Stimulated activated CD8-positive, alpha-beta memory T cell treated with anti-CD3 and anti-CD28 coated beads, Interleukin-7, amount 100 ng/mL, for 4 hours (primary cell): ENCODE results near the gene MAMDC2.
"Not testable (repeated sequence)": the region's sequence is repeated elsewhere in the genome, so short reads cannot be mapped to it uniquely, and the experiment has no call there.

Source experiments
- DNase-seq, 2 donors: peaks; one replicate each; pipeline ENCODE4 v3.0.0-alpha.2; 2020; ENCODE audit warnings: low read depth in 2 of 2

The MAMDC2 gene

GRCh38 chr9:70036641-70037040 lies 7.0 kb upstream of the MAMDC2 start:
- no peak for DNase-seq

GRCh38 chr9:70038171-70038621 lies 5.5 kb upstream of the MAMDC2 start:
- DNase-seq: not testable (repeated sequence)

DNA sequence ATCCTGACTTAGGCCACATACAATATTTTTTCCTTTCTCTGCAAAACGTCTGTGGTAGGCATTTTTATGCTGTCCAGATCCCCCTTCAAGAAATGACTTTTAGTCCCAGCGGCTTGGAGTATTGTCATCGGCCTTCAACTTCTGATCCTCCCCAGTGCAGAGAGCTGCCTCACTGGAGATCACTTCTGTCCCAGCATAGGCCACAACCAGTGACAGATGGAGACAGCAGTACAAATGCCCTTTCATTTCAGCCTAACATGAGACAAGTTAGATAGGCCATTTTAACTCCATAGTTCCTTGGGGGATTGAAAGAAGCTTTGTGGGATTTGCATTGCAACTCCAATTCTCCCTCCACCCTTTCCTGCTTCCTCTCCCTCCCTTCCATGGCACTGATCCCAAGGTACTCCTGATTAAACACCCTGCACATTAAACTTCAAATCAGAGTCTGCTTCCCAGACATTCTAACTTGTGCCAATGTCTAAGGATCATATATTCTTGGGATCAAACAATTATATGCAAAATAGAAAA lies 3.2 kb upstream of the MAMDC2 start:
- DNase-seq: no peak

DNA sequence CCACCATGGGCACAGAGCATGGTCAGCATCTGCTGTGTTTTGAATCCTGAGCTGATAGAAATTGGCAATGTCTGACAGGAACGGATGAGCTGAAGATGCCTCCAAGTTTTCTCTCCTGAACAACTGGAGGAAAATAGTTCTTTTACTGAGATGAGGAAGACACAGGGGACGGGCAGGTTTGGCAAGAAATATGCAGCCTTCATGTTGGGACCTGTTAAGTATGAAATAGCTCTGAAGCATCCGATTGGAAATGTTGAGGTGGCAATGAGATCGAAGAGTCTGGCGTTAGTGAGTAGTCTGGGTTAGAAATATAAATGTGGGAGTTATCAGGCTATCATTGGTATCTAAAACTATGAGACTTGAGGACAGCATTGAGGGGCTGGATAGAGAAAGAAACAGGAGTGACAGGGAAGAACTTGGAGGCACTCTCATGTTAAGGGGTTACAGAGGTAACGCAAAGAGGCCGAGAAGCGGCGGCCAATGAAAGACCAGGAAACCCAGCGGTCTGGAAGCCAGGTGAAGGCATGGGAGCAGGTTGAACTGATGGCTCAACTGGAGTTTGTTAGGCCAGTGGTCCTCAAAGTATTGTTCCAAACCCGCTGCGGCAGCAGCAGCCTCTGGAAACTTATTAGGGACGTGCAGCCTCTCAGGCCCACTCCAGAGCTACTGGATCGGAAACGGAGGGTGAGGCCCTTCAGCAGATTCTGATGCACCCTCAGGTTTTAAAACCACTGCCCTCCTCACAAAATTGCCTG lies 1.0 kb upstream of the MAMDC2 start:
- DNase-seq: no peak

GRCh38 chr9:70043285-70043684 lies 363 bp upstream of the MAMDC2 start:
- no peak for DNase-seq

DNA sequence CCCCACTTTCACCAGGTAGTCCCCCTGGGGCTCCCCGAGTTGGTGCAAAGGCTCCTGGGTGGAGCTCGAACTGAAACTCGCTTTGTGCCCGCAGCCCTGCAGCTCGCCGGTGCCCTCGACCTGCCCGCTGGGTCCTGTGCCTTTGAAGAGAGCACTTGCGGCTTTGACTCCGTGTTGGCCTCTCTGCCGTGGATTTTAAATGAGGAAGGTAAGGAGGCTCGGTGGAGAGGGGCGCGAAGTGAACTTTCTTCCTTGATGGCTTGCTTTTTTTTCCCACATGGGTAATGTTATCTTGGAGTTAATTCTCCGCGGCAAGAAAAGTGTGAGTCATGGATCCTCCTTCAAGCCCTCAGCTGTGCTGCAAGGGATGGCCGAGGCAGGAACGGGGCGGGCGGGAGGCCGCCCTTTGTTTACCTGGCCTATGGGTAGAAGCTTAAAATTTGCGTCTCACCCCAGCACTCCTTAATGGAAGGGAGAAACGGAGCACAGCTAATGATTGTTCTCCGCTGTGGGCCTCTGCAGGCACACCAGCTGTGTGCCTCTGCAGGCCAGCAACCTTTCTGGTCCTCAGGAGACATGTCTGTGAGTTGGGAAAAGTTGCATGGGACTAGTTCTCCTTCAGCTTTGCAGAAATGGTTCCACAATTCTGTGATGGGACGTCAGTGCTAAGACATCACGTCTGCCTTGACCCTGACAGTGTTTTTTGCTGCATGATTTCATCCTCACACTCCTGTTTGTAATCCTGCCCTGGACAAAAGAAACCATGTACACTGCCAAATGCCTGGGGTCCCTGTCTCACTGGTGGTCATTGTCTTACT lies 1.1 kb downstream of the MAMDC2 start:
- DNase-seq: no peak

DNA sequence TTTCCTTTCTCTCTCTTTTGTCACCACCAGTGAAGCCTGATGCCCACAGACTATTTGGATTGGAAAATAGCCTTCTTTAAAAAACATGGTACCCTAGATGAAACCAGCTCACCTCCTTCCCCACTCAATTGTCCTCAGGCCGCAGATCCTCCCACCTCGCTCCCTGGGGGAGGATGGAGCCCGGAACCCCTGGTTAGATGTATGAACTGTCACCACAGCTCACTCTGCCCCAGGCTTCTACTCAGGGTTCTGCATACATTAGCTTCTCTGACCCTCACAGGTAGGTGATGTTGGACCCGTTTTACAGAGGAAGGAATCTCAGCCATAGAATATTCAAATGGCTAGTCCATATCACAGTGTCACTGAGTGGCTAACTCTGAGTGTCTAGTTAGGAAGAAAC lies 1.8 kb downstream of the MAMDC2 start:
- no peak for DNase-seq

GRCh38 chr9:70046274-70047070 lies 2.8 kb downstream of the MAMDC2 start:
- no peak for DNase-seq

- no peak for DNase-seq
Measured at GRCh38 chr9:70049236-70049635, 5.6 kb downstream of the MAMDC2 start.

DNA sequence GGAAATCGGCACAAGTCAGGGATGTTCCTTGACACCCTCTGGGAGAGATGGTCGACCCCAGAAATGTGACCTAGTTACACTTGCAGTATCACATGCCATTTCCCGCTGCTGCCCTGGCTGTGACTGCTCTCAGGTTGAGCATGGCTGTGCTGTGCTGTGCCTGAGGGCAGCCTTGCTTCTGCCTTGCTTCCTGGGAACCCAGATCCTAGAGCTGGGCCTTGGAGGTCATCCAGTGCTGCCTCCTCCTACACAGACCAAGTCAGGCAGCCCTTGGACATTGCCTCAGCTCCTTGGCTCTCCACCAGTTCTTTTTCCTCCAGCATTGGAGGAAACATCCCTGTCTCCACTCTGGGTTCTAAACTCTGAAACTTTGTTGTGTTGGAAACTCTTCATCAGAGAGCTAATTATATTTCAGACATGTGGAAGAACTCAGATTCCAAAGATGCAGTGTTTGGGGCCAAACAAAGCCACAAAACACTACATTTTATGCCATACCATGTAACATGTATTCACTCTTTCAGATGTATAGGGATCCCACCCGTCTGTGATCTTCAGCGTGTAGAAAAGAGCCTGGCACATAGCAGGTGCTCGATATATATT lies 6.1 kb downstream of the MAMDC2 start:
- no peak for DNase-seq

DNA sequence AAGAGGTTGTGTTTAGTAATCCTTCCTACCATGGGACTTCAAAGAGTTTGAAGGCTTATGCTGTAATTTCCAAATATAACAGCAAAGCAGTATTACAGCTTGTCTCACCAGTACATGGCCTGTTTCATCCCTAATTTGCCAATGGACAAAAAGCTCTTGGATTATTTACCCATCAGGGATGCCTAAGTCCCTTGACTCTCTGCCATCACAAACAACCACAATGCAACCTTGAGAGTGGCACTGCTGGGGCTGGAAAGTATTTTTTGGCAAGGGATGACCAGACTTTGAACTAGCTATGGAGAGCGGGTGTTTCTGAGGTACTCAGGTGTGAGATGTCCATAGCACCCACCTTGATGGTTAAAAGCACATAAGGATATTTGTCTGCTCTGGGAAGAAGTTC lies 9.1 kb downstream of the MAMDC2 start:
- DNase-seq: no peak

DNA sequence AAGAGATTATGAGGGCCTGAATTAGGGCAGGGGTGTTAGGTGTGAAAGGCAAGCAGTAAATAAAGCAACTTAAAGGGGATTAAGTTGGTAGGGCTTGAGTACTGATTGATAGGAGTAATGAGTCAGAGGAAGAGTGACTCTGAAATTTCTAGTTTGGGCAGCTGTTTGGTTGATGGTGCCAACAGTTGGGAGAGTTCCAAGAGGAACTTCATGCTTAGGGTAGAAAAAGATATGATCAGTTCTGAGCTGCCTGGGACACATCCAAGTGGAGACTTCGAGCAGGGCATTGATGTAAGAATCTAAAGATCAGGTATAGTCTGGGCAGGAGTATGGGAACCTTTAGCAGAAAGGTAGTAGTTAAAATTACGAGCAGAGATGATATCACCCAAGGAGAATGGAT lies 10.2 kb downstream of the MAMDC2 start:
- DNase-seq: no peak

- DNase-seq: no peak
Measured at GRCh38 chr9:70054521-70054920, 10.9 kb downstream of the MAMDC2 start.

DNA sequence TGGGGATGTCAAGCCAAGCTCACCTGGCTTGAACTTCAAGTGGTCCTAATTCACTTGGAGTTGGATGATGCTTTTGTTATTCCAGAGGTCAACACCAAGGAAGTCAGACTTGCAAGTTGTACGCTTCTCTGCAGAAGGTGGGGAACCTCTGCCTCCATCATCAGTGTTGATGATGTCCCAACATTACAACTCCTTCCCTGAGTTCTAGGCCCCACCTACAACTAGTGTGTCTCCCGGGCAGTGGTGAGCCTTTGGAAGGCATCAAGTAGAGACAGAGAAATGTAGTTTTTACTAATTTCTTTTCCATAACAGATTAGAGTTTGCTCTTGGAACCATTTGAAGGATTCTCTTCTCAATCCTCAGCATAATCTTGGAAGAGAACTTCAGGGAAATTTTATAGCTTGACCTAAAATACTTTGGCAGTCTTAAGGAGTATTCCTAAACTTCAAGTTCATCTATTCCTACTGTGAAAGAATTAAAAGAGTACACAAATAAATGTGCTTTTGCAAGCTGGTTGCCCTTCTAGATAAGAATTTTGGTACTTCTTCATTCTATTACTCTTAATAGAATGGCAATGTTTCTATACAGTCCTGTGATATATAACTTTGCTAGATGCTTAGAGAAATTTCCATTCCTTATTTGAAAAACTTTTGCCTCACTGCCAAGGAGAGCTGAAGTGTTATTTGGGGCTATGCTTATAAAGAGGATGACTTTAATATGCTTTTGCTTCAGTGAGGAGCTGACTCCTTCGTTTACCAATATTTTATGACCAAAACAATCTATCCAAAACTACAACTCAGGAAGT lies 12.0 kb downstream of the MAMDC2 start:
- DNase-seq: no peak

- DNase-seq: no peak
Measured at GRCh38 chr9:70056211-70056944, 12.7 kb downstream of the MAMDC2 start.

DNA sequence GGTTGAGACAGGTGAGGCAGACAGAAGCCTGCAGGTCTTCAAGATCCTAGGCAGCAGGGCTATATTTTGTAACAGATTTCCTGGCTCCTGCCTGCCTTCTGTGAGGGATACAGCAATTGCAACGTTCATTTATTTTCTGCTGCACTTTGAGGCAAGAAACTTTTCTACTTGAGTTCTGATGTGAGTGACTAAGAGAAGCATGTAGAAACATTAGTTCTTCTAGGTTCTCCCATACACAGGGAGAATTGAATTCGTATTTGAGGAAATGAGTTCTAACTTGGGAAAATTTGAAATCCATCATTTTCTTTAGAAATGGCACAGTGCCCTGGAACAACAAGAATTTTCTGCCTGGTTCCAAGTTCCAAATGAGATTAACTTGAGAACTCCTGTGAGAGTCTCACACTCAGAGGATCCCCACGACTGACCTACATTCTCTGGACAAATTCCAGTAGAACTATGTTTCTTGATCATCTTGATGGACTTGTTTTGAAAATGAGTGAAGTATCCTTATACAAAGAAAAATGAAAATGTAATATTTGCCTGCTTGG lies 15.0 kb downstream of the MAMDC2 start:
- DNase-seq: no peak

GRCh38 chr9:70060148-70060882 lies 16.7 kb downstream of the MAMDC2 start:
- no peak for DNase-seq

DNA sequence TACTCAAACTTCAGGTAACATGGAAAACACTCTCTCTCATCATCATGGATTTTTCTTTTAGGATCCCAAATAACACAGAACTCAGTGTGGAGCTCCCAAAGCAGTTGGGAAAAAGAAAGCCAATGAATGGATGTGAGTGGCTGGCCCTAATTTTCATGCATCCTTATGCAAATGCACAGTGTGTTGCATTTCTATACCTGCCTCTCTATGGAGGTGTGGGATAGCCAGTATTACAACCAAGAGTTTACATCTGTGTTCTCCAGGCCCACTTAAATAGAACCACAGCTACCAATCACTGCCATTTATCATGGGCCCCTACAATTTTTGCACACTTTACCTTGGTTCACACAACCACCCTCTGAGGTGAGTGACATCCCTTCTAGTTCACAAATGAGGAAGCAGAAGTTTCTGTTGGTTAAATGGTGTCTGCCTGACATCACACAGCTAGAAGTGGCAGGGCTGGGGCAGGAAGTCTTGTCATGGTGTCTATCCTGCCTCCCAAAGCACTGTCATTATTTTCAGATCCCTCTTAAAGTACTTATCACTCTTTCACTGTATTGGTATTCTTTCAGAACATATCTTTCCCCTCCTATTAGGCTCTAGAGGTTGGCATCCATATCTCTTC lies 17.3 kb downstream of the MAMDC2 start:
- DNase-seq: no peak

DNA sequence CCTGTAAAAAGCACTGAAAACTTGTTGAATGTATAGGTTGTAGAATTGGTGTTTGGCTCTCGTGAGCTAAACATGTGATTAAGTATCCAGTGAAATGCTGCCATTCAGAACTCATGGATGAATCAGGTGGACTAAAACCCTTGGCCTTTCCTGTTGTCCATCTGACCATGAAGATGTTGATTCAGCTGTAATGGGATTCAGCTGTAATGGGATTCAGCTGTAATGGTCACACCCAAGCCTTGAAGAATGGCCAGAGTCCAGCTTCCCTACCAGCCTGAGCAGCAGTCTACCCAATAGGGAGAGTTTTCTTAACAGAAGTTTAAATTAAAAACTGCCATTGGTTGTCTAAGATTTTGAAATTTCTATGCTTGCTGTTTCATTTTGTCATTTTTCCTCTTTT lies 18.1 kb downstream of the MAMDC2 start:
- no peak for DNase-seq
